Panc1 (cell line): Measurements from ENCODE around the gene PLK5.

Experiments
- CTCF ChIP-seq: fragments of 450-650 bp; IDR thresholded peaks from 2 replicates; pipeline ENCODE4 v1.5.1; 2017; ENCODE audit warnings: mild to moderate bottlenecking
- TF ChIP-seq, protein P1 (sequence below), 2 experiments: IDR thresholded peaks; 2 replicates each; pipeline ENCODE4 v1.6.1; 2011 to 2012; ENCODE audit warnings: low read depth in 2 of 2, control low read depth in 1 of 2, low read length in 1 of 2, mild to moderate bottlenecking in 1 of 2, moderate library complexity in 1 of 2; ENCODE audit not compliant: insufficient read depth in 1 of 2

GRCh38 chr19:1503089-1503924 lies 20.6 kb upstream of the PLK5 start:
- peak; percentile 90 for TF ChIP-seq CTCF
- TF ChIP-seq, protein P1, sequence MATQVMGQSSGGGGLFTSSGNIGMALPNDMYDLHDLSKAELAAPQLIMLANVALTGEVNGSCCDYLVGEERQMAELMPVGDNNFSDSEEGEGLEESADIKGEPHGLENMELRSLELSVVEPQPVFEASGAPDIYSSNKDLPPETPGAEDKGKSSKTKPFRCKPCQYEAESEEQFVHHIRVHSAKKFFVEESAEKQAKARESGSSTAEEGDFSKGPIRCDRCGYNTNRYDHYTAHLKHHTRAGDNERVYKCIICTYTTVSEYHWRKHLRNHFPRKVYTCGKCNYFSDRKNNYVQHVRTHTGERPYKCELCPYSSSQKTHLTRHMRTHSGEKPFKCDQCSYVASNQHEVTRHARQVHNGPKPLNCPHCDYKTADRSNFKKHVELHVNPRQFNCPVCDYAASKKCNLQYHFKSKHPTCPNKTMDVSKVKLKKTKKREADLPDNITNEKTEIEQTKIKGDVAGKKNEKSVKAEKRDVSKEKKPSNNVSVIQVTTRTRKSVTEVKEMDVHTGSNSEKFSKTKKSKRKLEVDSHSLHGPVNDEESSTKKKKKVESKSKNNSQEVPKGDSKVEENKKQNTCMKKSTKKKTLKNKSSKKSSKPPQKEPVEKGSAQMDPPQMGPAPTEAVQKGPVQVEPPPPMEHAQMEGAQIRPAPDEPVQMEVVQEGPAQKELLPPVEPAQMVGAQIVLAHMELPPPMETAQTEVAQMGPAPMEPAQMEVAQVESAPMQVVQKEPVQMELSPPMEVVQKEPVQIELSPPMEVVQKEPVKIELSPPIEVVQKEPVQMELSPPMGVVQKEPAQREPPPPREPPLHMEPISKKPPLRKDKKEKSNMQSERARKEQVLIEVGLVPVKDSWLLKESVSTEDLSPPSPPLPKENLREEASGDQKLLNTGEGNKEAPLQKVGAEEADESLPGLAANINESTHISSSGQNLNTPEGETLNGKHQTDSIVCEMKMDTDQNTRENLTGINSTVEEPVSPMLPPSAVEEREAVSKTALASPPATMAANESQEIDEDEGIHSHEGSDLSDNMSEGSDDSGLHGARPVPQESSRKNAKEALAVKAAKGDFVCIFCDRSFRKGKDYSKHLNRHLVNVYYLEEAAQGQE (IDR thresholded peaks at IDR 0.05; ENCODE audit: insufficient read depth in 1 of 2, low read depth in 2 of 2, low read length in 1 of 2): no peak
